NCI-H187 treated with DMSO at 0.1 percent for 48 hours (cell line): ENCODE results near the gene IL37.
"Not testable (repeated sequence)": the region's sequence is repeated elsewhere in the genome, so short reads cannot be mapped to it uniquely, and the experiment has no call there.

Source experiments
- DNase-seq: peaks from one replicate; lab custom pipeline; 2025; lab: John Stamatoyannopoulos, UW

The IL37 gene

DNA sequence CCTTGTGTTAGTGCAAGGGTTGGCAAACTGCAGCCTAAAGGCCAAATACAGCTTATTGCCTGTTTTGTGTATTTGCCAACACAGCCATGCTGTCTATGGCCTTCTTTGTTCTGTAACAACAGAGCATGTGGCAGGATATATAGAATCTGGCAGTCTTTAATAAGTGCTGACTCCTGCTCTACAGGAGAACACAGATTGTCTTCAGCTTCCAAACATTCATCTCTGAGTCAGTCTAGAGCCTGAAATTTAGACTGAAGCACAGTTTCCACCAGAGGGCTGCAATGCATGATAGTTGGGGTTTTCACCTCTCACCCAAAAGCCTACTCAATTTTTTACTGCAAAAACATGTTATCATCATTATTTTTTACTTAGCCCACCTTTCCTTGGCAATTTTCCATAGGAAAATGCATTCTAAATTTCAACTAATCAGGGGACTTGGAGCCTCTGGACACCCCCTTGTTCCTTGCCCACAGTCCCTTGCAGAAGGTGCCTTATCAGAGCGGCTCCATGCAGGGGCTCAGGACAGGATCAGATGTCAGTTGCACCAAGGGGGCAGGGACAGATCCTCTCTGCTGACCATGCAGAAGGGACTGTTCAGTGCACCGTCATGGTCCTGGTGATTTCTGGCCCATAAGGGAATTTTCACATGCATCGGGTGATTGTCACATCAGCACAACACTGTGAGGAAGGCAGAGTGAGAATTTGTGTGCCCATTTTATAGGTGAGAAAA, 12.4 kb downstream of the IL37 start:
- DNase-seq: no peak

DNA sequence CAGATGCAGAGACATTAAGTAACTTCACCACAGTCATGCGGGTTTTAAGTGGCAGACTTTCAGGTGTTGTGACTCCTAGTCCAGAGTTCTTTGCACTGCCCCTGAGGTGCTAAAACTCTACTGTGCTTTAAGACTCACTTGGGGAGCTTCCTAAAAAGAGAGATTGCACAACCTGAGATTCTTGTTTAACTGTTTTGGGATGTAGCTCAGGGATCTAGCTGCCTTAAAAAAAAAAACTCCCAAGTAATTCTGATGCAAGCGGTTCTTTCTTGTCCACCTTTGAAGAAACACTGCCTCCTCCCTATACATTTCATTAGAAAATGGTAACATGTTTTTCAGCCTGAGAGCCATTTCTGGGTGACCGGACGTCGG, 13.0 kb downstream of the IL37 start:
- DNase-seq: no peak

DNA sequence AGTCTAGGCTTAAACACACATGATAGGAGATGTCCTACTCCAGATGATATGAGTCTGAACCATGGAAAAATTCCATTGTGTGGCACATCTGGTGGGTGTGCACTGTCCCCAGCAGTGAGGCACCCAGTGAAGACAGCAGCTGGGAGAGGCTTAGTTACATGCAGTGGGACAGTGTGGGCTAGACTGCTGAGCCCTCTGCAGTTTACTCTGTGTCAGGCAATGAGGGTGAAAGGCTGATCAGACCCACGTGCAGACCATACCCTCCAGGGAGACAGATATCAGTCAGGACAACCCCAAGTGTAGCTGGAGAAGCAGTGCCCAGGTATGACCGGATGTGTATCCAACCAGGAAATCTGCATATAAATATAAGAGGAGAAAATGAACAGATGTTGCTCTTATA, 13.4 kb downstream of the IL37 start:
- no peak for DNase-seq

DNA sequence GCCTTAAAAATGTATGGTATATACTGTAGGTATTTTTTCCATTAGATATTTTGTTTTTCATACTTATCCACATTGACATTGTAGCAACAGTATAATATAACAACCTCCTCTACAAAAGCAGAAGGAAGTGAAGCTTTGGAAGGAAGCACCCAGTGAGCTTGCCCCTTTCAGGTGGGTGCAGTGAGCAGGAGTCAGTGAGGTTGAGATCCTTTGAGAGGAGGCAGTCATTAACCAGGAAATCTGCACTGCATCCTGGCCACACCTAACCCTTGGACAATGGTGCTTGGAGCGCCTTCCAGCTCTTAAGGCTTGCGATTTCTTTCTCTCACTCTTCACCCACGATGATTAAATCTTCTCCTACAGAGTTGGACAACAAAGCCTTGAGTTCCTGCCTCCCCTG, 13.9 kb downstream of the IL37 start:
- DNase-seq: no peak

DNA sequence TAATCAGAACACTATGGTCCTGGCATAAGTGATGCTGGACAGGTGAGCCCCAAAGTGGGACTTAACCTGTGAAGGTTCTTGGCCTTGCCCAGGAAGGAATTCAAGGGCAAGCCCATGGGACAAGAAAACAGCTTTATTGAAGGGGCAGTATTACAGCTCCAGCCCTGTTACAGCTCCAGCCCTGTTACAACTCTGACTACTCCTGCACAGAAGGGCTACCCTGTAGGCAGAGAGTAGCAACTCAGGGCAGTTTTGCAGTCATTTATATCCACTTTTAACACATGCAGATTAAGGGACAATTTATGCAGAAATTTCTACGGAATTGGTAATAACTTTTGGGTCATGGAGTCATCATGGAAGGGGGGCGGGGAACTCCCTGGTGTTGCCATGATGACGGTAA, 15.7 kb downstream of the IL37 start:
- DNase-seq: no peak

DNA sequence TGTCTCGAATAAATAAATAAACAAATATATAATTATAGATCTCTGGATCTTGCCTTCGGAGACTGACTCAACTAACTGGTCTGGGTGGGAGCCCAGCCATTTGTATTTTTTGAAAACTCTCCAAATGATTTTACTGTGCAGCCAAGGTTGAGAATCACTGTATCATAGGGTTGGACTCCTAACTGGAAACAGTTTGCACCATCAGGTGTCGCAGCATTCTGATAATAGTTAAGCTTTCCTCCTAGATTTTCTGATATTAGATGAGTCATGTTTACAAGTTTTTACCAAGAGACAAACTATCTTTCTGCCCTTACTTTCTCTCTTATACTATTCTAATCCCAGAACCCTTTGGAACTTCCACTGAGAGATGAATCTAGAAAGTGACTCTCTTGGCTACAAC, 16.8 kb downstream of the IL37 start:
- DNase-seq: no peak

DNA sequence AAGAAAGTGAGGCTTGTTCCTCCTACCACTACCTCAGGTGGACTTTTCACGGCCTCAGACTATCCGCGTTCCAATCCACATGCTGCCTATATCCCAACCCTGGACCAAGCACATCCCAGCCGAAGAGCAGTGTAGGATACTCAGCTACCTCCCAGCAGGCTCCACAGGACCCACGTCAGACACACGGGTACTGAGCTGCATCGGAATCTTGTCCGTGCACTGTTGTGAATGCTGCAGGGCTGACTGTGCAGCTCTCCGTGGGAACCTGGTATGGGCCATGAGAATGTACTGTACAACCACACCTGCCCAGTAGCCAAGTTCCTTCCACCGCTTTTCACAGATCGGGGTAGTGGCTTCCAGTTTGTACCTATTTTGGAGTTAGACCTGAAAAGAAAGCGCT, 22.3 kb downstream of the IL37 start:
- no peak for DNase-seq

DNA sequence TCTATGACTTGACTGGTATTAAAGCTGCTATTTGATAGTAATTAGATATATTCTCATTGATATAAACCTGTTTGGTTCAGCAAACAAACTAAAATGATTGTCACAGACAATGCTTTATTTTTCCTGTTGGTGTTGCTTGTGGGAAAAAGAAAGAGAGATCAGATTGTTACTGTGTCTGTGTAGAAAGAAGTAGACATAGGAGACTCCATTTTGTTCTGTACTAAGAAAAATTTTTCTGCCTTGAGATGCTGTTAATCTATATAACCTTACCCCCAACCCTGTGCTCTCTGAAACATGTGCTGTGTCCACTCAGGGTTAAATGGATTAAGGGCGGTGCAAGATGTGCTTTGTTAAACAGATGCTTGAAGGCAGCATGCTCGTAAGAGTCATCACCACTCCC, 23.2 kb downstream of the IL37 start:
- DNase-seq: not testable (repeated sequence)

DNA sequence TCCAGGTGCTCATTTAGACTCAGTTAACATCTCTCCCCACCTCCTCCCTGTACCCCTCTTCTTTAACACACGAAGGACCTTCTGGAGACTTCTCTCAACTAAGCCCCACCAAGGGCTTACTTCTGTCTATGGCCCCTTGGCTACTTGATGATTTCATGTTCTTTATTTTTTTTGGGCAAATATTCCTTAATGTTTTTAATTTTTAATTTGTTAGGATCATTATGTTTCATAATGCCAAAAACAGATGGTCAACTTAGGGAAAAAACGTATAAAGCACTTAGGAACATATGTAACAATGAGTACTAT, 25.9 kb downstream of the IL37 start:
- no peak for DNase-seq

DNA sequence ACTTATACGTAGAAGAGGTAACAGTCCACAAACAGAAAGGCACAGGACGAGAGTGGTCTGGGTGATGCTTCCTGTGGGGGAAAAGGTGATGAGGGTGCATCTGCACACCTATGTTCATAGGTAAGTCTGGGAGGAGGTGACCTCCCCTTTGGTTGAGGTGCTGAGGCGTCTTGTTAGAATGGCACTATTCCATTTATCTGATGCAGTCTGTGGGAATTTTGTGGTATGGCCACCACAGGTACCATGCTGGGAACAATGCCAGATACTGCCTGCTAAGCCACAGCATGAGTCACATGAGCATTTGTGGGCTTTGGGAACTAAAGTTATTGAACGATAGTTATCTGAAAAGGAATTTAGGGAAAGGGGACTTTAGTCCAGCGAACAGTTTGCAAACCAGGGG, 27.9 kb downstream of the IL37 start:
- no peak for DNase-seq

DNA sequence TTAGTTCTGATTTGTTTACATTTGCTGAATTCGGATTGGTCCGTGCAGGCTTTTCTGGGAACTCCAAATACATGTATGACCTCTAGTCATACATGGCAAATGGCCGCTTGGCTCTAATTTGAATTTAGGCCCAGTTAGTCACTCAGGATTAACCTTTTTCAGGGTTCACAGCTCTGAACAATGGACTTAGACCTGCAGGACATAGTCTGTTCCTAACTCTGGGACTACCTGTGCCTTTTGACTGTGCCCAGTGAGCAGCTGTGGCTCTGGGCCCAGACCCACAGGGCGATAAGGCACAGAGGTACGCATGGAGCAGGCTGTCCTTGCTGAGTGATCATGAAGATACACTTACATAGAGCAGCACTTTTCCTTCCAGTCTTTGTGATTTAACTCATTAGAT, 28.5 kb downstream of the IL37 start:
- no peak for DNase-seq

DNA sequence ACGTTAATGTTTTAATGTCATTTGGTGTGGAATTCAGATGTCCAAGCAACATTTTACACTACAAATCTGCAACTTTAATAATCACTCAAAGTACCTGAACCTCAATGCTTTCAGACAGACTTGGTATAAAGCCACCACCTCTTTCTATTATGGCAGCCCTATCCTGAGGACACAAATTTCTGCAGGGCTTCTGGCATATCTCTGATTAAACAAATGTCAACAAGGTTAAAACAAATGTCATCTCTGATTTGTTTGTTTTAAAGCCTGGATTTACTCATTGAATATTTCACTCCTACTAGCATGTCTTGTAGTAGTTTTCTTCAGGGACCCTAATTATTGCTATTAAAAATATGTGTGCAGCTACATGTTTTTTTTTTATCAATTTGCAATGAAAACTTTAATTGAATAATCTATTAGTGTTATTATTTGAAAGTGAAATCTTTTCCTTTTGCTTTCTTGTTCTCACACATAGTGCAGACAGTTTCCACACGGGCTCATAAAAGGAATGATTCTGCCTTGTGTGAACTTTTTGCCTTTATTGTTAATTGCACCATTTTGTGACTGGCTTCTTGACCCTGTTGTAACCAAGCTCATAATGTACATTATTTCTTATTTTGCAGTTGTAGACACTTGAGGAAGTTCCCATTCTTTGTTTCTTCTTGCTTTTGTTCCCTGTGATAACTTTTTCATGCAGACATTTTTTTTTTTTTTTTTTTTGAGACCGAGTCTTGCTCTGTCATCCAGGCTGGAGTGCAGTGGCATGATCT, 30.1 kb downstream of the IL37 start:
- DNase-seq: no peak

DNA sequence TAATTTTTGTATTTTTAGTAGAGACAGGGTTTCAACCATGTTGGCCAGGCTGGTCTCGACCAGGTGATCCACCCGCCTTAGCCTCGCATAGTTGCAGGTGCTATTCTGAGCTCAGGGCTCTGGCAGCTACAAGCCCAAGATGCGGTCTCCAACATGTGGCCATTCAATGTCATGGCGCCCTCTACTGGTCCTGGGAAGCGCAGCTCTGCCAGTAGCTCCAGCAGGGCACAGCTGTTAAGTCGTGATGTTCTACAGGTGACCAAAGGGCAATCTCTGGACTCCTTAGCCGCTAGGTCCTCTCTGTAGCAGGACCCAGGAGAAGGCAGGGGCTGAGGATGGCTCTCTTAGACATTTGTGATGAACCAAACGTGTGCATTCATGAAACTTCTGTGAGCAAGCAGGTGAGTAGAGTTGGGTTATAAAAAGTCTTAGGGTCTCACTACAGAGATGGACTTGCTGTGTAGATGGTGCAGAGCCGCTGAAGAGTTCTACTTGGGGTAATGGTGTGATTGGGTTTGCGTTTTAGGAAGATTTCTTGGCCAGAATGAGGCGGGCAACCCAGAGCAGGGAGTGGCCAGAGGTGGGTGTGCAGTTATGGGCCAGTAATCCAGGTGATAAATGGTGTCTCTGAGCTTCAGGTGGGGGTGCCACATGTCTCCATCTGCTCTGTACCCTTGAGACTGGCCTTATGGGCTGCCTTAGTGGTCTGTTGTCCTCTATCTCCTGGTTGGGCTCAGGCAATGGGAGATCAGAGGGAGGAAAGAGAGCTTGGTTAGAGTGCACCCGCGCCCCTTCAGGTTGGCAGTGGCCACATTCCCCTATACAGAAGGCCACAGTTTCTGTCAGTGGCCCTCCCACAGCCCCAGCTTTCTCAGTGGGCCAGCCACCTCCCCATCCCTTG, 31.0 kb downstream of the IL37 start:
- peak; percentile 4 for DNase-seq

DNA sequence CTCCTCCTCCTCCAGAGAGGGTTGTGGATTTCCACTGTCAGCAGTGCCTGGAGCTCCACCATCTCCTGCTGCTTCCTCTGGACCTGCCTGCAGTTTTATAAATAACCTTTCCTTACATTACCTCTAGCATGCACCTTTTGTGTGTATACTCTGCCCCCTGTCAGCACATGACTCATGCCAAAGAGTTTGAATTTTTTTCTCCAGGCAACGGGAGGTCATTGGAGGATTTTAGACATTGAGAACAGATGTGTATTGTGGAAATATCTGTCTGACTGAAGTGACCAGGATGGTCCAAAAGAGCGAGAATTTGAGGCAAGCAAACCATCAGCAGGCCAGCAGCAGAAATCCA, 31.7 kb downstream of the IL37 start:
- DNase-seq: no peak

DNA sequence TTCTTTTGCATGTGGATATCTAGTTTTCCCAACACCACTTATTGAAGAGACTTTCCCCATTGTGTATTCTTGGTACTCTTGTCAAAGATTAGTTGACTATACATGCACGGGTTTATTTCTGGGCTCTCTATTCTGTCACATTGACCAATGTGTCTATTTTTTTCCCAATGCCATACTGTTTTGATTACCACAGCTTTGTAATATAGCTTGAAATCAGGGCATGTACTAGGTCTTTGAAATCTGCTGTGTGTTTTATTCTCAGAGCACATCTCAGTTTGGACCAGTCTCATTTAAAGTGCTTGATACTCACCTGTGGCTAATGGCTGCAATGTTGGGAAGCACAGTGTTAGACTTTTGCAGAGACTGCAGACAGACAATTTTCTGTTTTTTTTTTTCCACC, 34.0 kb downstream of the IL37 start:
- DNase-seq: no peak

DNA sequence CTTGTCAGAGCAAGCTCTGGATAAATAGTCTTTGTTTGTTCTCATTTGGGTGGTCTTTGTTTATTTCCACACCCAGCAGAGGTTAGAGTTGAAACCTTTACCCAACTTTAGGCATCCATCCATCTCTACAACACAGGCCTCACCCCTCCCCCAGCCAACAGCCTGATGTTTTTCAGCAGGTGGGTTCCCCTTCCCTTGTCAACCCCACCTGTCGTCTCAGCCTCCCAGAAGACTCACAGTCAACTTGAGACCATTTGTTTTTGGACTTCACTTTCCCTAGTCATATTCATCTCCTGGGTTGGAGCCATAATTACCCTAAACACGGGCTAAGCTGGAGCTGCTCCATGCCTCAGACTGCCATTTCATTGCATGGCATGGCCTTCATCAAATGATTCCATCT, 35.1 kb downstream of the IL37 start:
- DNase-seq: no peak

DNA sequence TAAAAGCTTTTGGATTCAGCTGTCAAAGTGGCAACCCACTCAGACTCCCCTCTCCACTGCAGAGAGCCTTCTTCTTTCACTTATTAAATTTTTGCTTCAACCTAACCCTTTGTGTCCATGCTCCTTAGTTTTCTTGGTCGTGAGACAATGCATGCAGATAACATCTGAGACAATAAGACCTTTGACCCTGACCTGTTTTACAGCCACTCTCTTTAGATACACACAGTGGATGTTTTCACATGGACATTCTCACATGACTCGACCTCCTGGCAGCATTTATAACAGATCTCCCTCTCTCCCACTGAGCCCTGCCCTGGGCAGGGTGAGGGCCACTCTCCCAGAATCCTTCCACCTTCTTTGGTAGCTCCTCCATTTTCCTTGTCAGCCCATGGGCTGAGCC, 36.4 kb downstream of the IL37 start:
- DNase-seq: no peak

DNA sequence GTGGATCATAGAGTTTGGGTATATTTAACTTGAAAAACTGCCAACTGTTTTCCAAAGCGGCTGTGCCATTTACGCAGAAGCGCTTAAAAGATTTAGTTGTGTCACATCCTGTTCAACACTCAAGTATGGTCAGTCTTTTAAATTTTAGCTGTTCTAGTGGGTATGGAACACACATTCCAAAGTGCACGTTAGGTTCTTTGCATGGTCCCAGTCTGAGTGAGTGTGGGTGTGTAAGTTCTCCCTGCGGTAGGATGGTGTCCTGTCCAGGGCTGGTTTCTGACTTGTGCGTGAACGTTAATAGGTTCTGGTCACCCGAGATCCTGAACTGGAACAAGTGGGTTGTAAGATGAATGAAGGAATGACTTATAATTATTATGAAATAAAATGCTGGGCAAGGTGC, 38.5 kb downstream of the IL37 start:
- no peak for DNase-seq

DNA sequence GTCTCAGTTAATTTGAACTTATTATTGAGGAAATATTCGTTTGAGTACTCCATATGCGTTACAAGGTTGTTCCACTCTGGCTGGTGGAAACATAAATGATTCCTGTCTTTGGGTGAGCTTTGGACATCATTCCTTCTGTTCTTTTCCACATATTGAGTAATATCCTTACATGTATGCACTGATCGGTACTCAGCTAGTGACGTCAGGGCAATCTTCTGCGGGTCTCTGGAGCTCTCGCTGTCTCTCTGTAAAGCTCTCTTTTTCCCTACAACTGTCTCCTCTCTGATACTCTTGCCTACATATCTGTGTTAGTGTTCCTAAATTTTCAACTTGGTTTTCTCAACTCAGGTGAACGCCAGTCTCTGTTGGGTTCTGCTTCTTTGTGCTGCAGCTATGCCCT, 43.4 kb downstream of the IL37 start:
- DNase-seq: no peak

DNA sequence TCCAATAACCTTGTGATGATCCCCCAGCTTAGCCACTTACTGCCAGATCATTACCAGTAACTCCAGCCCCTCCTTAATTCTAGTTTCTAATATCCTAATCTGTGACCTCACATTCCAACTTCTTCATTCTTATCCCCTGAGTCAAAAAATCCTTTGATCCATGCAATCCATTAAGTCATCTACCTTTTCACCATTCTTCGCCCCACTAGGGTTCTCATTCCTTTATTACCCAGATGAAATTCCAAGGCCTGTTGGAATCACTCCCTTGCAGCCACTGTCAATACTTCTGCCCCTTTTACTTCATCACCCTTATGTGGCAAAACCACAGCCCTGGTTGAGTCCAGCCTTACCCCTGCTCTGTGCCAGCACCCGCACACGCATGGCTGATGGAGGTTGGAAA, 46.5 kb downstream of the IL37 start:
- DNase-seq: no peak

DNA sequence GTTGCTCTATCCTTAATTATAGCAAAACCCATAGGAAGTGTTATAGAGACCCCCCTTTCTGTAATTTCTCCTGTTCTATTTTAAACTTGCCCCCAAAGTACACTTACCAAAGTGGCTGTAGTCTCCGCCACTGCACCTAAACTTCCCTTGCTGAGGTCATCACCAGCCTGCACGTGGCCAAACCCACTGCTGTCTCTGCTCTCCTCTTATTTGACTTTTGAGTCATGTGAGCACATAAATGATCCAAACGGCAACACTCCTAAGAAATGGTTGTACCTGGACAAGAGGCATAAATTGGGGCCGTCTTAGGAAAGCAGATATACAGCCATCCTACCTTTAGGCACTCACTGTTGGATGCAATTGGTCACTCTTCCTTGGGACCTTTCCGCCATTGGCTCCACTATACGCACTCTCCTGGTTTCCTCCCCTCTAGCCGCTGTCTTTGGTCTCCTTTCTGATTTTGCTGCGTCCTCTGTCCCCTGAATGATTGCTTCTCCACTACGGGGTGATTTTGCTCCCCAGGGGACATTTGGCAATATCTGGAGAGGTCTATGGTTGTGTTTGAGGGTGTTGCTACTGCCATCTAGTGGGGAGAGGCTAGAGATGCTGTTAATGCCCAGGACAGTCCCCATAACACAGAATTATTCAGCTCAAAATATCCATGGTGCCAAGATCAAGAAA, 47.6 kb downstream of the IL37 start:
- DNase-seq: no peak

DNA sequence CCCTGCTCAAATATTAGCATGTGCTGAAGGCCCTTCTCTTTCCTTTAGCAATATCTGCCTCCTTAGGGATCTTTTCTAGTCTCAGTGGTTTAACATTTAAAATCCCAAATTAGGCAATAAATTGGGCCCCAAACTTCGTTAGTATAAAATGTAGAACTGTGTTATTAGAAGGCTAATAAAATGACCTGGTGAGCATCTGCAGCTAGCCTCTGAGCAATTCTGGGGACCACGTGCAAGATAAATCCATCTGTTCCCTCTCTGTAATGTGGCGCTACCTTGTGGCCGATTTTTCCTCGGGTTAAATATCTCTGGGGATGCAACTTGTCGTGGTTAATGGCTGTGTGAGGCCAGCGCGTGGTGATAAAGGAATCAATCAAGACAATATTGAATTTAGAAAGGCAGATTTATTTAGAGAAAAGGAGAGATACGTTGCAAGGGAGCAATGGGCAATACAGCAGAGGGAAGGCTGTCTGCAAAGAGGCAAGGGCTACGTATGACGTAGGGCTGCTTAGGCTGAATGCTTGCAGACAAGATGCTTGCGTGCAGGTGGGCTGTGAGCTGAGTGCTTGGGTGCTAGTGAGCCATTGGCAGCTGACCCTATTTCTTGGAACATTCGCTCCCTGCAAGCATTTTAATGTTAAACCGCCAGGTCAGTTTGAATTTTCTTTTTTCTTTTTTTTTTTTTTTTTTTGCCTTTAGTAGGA, 48.3 kb downstream of the IL37 start:
- no peak for DNase-seq
